ENCODE results near the gene ZNF480.
A peak's percentile ranks its signal among the peaks of the same experiment; 100 is the strongest.
"Not testable (repeated sequence)": the region's sequence is repeated elsewhere in the genome, so short reads cannot be mapped to it uniquely, and the experiment has no call there.

ZNF480 gene

GRCh38 chr19:52296773-52297600 lies at the start of gene ZNF480:
TSS of gene ZNF480 (plus strand) at chr19:52297169. CDS start at chr19:52300413, 3,244 bp downstream.
- H3K9ac ChIP-seq (ENCODE audit: low read length in 5 of 5), result peak within 1 kb of the TSS; percentile 84 to 93 (median 87)
- H3K36me3 ChIP-seq (ENCODE audit: control insufficient read depth in 5 of 5, insufficient read depth in 5 of 5, low read length in 5 of 5), result peaks cover 17 to 24% (median 23%) of the 10 kb centered on the region in 5 donors
- peak within 1 kb of the TSS; percentile 89 for H3K27ac ChIP-seq (ENCODE audit: low read depth, low read length)
- peak within 1 kb of the TSS; percentile 88 to 96 (median 94) for H3K4me3 ChIP-seq (ENCODE audit: low read depth in 1 of 5, low read length in 5 of 5)
- H3K9me3 ChIP-seq (ENCODE audit: control insufficient read depth in 5 of 5, low read length in 5 of 5), result peaks cover 0 to 7% (median 3%) of the 10 kb centered on the region in 5 donors
- H3K27me3 ChIP-seq (ENCODE audit: control insufficient read depth in 5 of 5, insufficient read depth in 4 of 5, low read length in 5 of 5), result no peaks in the 10 kb centered on the region
- peaks cover 0 to 19% (median 16%) of the 10 kb centered on the region in 5 donors for H3K4me1 ChIP-seq (ENCODE audit: control insufficient read depth in 5 of 5, insufficient read depth in 5 of 5, low read length in 5 of 5)

GRCh38 chr19:52248241-52248640 lies 48.7 kb upstream of the ZNF480 start:
- H3K27ac ChIP-seq (ENCODE audit: low read depth, low read length), result no peak overlapping the region
- H3K9ac ChIP-seq (ENCODE audit: low read length in 5 of 5), result no peak overlapping the region
- H3K9me3 ChIP-seq (ENCODE audit: control insufficient read depth in 5 of 5, low read length in 5 of 5), result no peaks in the 10 kb centered on the region
- no peak overlapping the region for H3K4me3 ChIP-seq (ENCODE audit: low read depth in 1 of 5, low read length in 5 of 5)
- H3K4me1 ChIP-seq (ENCODE audit: control insufficient read depth in 5 of 5, insufficient read depth in 5 of 5, low read length in 5 of 5), result no peaks in the 10 kb centered on the region
- H3K36me3 ChIP-seq (ENCODE audit: control insufficient read depth in 5 of 5, insufficient read depth in 5 of 5, low read length in 5 of 5), result no peaks in the 10 kb centered on the region
- H3K27me3 ChIP-seq (ENCODE audit: control insufficient read depth in 5 of 5, insufficient read depth in 4 of 5, low read length in 5 of 5), result no peaks in the 10 kb centered on the region

GRCh38 chr19:52258426-52258825 lies 38.5 kb upstream of the ZNF480 start:
- H3K9me3 ChIP-seq (ENCODE audit: control insufficient read depth in 5 of 5, low read length in 5 of 5), result no peaks in the 10 kb centered on the region
- H3K4me1 ChIP-seq (ENCODE audit: control insufficient read depth in 5 of 5, insufficient read depth in 5 of 5, low read length in 5 of 5), result no peaks in the 10 kb centered on the region
- H3K27ac ChIP-seq (ENCODE audit: low read depth, low read length), result no peak overlapping the region
- no peak overlapping the region for H3K4me3 ChIP-seq (ENCODE audit: low read depth in 1 of 5, low read length in 5 of 5)
- no peaks in the 10 kb centered on the region for H3K36me3 ChIP-seq (ENCODE audit: control insufficient read depth in 5 of 5, insufficient read depth in 5 of 5, low read length in 5 of 5)
- no peak overlapping the region for H3K9ac ChIP-seq (ENCODE audit: low read length in 5 of 5)
- no peaks in the 10 kb centered on the region for H3K27me3 ChIP-seq (ENCODE audit: control insufficient read depth in 5 of 5, insufficient read depth in 4 of 5, low read length in 5 of 5)

- H3K4me3 ChIP-seq (ENCODE audit: low read depth in 1 of 5, low read length in 5 of 5); H3K36me3 ChIP-seq (ENCODE audit: control insufficient read depth in 5 of 5, insufficient read depth in 5 of 5, low read length in 5 of 5); H3K9ac ChIP-seq (ENCODE audit: low read length in 5 of 5); H3K27ac ChIP-seq (ENCODE audit: low read depth, low read length); H3K9me3 ChIP-seq (ENCODE audit: control insufficient read depth in 5 of 5, low read length in 5 of 5); H3K27me3 ChIP-seq (ENCODE audit: control insufficient read depth in 5 of 5, insufficient read depth in 4 of 5, low read length in 5 of 5): not testable (repeated sequence)
- peaks cover 0 to 14% (median 9%) of the 10 kb centered on the region in 5 donors for H3K4me1 ChIP-seq (ENCODE audit: control insufficient read depth in 5 of 5, insufficient read depth in 5 of 5, low read length in 5 of 5)
Measured at GRCh38 chr19:52265556-52265955, 31.4 kb upstream of the ZNF480 start.

- Histone ChIP-seq H3K27ac (ENCODE audit: low read depth, low read length) (peak within 1 kb of the TSS; percentile 95), H3K36me3 (ENCODE audit: control insufficient read depth in 5 of 5, insufficient read depth in 5 of 5, low read length in 5 of 5) (peaks cover 0 to 14% (median 4%) of the 10 kb centered on the region in 5 donors), H3K9me3 (ENCODE audit: control insufficient read depth in 5 of 5, low read length in 5 of 5) (no peaks in the 10 kb centered on the region), H3K4me1 (ENCODE audit: control insufficient read depth in 5 of 5, insufficient read depth in 5 of 5, low read length in 5 of 5) (peaks cover 0 to 22% (median 19%) of the 10 kb centered on the region in 5 donors), H3K9ac (ENCODE audit: low read length in 5 of 5) (peak within 1 kb of the TSS; percentile 90 to 99 (median 97)), H3K4me3 (ENCODE audit: low read depth in 1 of 5, low read length in 5 of 5) (peak within 1 kb of the TSS; percentile 87 to 99 (median 97)), H3K27me3 (ENCODE audit: control insufficient read depth in 5 of 5, insufficient read depth in 4 of 5, low read length in 5 of 5) (no peaks in the 10 kb centered on the region)
Measured at GRCh38 chr19:52269338-52270261, 27.4 kb upstream of the ZNF480 start, which contains the start of gene ZNF766. TSS of gene ZNF766 (plus strand) at chr19:52269587. CDS start at chr19:52269614, 27 bp downstream.

- Histone ChIP-seq H3K36me3 (ENCODE audit: control insufficient read depth in 5 of 5, insufficient read depth in 5 of 5, low read length in 5 of 5) (peaks cover 0 to 14% (median 4%) of the 10 kb centered on the region in 5 donors), H3K9ac (ENCODE audit: low read length in 5 of 5) (peak overlapping the region; percentile 90 to 99 (median 97)), H3K4me3 (ENCODE audit: low read depth in 1 of 5, low read length in 5 of 5) (peak overlapping the region; percentile 87 to 99 (median 95)), H3K27ac (ENCODE audit: low read depth, low read length) (peak overlapping the region; percentile 95), H3K27me3 (ENCODE audit: control insufficient read depth in 5 of 5, insufficient read depth in 4 of 5, low read length in 5 of 5) (no peaks in the 10 kb centered on the region), H3K9me3 (ENCODE audit: control insufficient read depth in 5 of 5, low read length in 5 of 5) (no peaks in the 10 kb centered on the region), H3K4me1 (ENCODE audit: control insufficient read depth in 5 of 5, insufficient read depth in 5 of 5, low read length in 5 of 5) (peaks cover 0 to 22% (median 19%) of the 10 kb centered on the region in 5 donors)
Measured at GRCh38 chr19:52270266-52270885, 26.6 kb upstream of the ZNF480 start.

GRCh38 chr19:52273301-52273700 lies 23.7 kb upstream of the ZNF480 start:
- H3K4me3 ChIP-seq (ENCODE audit: low read depth in 1 of 5, low read length in 5 of 5), result no peak overlapping the region
- no peak overlapping the region for H3K9ac ChIP-seq (ENCODE audit: low read length in 5 of 5)

GRCh38 chr19:52274191-52274590 lies 22.8 kb upstream of the ZNF480 start:
- Histone ChIP-seq H3K36me3 (ENCODE audit: control insufficient read depth in 5 of 5, insufficient read depth in 5 of 5, low read length in 5 of 5) (peaks cover 0 to 14% (median 4%) of the 10 kb centered on the region in 5 donors), H3K9me3 (ENCODE audit: control insufficient read depth in 5 of 5, low read length in 5 of 5) (no peaks in the 10 kb centered on the region), H3K27ac (ENCODE audit: low read depth, low read length) (no peak overlapping the region), H3K4me3 (ENCODE audit: low read depth in 1 of 5, low read length in 5 of 5) (no peak overlapping the region), H3K27me3 (ENCODE audit: control insufficient read depth in 5 of 5, insufficient read depth in 4 of 5, low read length in 5 of 5) (no peaks in the 10 kb centered on the region), H3K4me1 (ENCODE audit: control insufficient read depth in 5 of 5, insufficient read depth in 5 of 5, low read length in 5 of 5) (peaks cover 0 to 17% (median 15%) of the 10 kb centered on the region in 5 donors), H3K9ac (ENCODE audit: low read length in 5 of 5) (no peak overlapping the region)

More at GRCh38 chr19:52273301-52273700, 23.7 kb upstream of the ZNF480 start:
- Histone ChIP-seq H3K27ac (ENCODE audit: low read depth, low read length) (no peak overlapping the region), H3K36me3 (ENCODE audit: control insufficient read depth in 5 of 5, insufficient read depth in 5 of 5, low read length in 5 of 5) (peaks cover 0 to 14% (median 4%) of the 10 kb centered on the region in 5 donors), H3K4me1 (ENCODE audit: control insufficient read depth in 5 of 5, insufficient read depth in 5 of 5, low read length in 5 of 5) (peaks cover 0 to 22% (median 19%) of the 10 kb centered on the region in 5 donors), H3K9me3 (ENCODE audit: control insufficient read depth in 5 of 5, low read length in 5 of 5) (no peaks in the 10 kb centered on the region), H3K27me3 (ENCODE audit: control insufficient read depth in 5 of 5, insufficient read depth in 4 of 5, low read length in 5 of 5) (no peaks in the 10 kb centered on the region)

GRCh38 chr19:52275988-52276387 lies 21.0 kb upstream of the ZNF480 start:
- no peaks in the 10 kb centered on the region for H3K9me3 ChIP-seq (ENCODE audit: control insufficient read depth in 5 of 5, low read length in 5 of 5)
- no peak overlapping the region for H3K27ac ChIP-seq (ENCODE audit: low read depth, low read length)
- H3K36me3 ChIP-seq (ENCODE audit: control insufficient read depth in 5 of 5, insufficient read depth in 5 of 5, low read length in 5 of 5), result peaks cover 0 to 14% (median 4%) of the 10 kb centered on the region in 5 donors
- no peak overlapping the region for H3K4me3 ChIP-seq (ENCODE audit: low read depth in 1 of 5, low read length in 5 of 5)
- no peaks in the 10 kb centered on the region for H3K27me3 ChIP-seq (ENCODE audit: control insufficient read depth in 5 of 5, insufficient read depth in 4 of 5, low read length in 5 of 5)
- H3K4me1 ChIP-seq (ENCODE audit: control insufficient read depth in 5 of 5, insufficient read depth in 5 of 5, low read length in 5 of 5), result peaks cover 0 to 6% (median 5%) of the 10 kb centered on the region in 5 donors
- H3K9ac ChIP-seq (ENCODE audit: low read length in 5 of 5), result no peak overlapping the region

All from subcutaneous abdominal adipose tissue (tissue), 5 donors.